DMS79 (cell line): ENCODE data around the gene PRRX2.

Experiments
- DNase-seq: peaks from one replicate; lab custom pipeline; 2025; lab: John Stamatoyannopoulos, UW

The PRRX2 gene

GRCh38 chr9:129710169-129710453 is 44.7 kb downstream of the PRRX2 start:
- no peak for DNase-seq

GRCh38 chr9:129712634-129713401 is 47.4 kb downstream of the PRRX2 start:
- no peak for DNase-seq

GRCh38 chr9:129713402-129713679 is 47.9 kb downstream of the PRRX2 start:
- no peak for DNase-seq

- no peak for DNase-seq
Observed at GRCh38 chr9:129714511-129715061, 49.1 kb downstream of the PRRX2 start.

- no peak for DNase-seq
Observed at GRCh38 chr9:129716091-129716490, 50.6 kb downstream of the PRRX2 start.

GRCh38 chr9:129717991-129718390 is 52.5 kb downstream of the PRRX2 start:
- no peak for DNase-seq

GRCh38 chr9:129718647-129719046 is 53.2 kb downstream of the PRRX2 start:
- DNase-seq: no peak

- no peak for DNase-seq
Observed at GRCh38 chr9:129719135-129719534, 53.7 kb downstream of the PRRX2 start.

GRCh38 chr9:129720181-129720864 is 54.9 kb downstream of the PRRX2 start:
- no peak for DNase-seq

GRCh38 chr9:129720865-129721545 is 55.6 kb downstream of the PRRX2 start:
- no peak for DNase-seq

- no peak for DNase-seq
Observed at GRCh38 chr9:129722913-129723312, 57.5 kb downstream of the PRRX2 start.

GRCh38 chr9:129724456-129725190 is 59.2 kb downstream of the PRRX2 start:
- no peak for DNase-seq

- no peak for DNase-seq
Observed at GRCh38 chr9:129725795-129726251, 60.4 kb downstream of the PRRX2 start.

GRCh38 chr9:129726322-129727160 is 61.1 kb downstream of the PRRX2 start:
- DNase-seq: no peak

GRCh38 chr9:129728744-129729143 is 63.3 kb downstream of the PRRX2 start:
- DNase-seq: no peak

GRCh38 chr9:129731477-129732085 is 66.1 kb downstream of the PRRX2 start:
- DNase-seq: no peak

- DNase-seq: no peak
Observed at GRCh38 chr9:129732100-129732499, 66.7 kb downstream of the PRRX2 start.

- no peak for DNase-seq
Observed at GRCh38 chr9:129732946-129733631, 67.6 kb downstream of the PRRX2 start.

GRCh38 chr9:129733632-129733953 is 68.1 kb downstream of the PRRX2 start:
- DNase-seq: no peak

GRCh38 chr9:129735546-129735945 is 70.1 kb downstream of the PRRX2 start:
- no peak for DNase-seq

- DNase-seq: no peak
Observed at GRCh38 chr9:129736334-129736733, 70.9 kb downstream of the PRRX2 start.
